Astrocyte (in vitro differentiated cells and primary cell): ENCODE data around the gene PPP2R3B. TPM values are rescaled to one million over a fixed set of nuclear protein-coding genes. Genes with fewer than 3 reads are reported as not detected.

Experiments
- DNase-seq: peaks from one replicate; pipeline ENCODE4 v3.0.0-alpha.2; 2010; ENCODE audit warnings: low read depth
- FAIRE-seq: peaks from 2 replicates; lab custom pipeline; 2011; peaks lifted over from hg19 to GRCh38; lab: Jason Lieb, UNC
- H2AFZ ChIP-seq: 2 replicates; pipeline ENCODE4 v1.6.0; 2012; ENCODE audit warnings: low read depth, low read length, inconsistent platforms
- H3K27ac ChIP-seq: 2 replicates; pipeline ENCODE4 v1.5.1; 2011; ENCODE audit warnings: low read depth, low read length, inconsistent platforms
- H3K27me3 ChIP-seq: 2 replicates; pipeline ENCODE4 v1.6.0; 2011; ENCODE audit warnings: low read length, inconsistent platforms; ENCODE audit not compliant: insufficient read depth
- H3K36me3 ChIP-seq: 2 replicates; pipeline ENCODE4 v1.5.1; 2011; ENCODE audit warnings: low read length, inconsistent platforms; ENCODE audit not compliant: insufficient read depth
- H3K4me1 ChIP-seq: 2 replicates; pipeline ENCODE4 v1.5.1; 2011; ENCODE audit warnings: low read length, inconsistent platforms; ENCODE audit not compliant: insufficient read depth
- H3K4me2 ChIP-seq: 2 replicates; pipeline ENCODE4 v1.6.0; 2012; ENCODE audit warnings: low read length, inconsistent platforms
- H3K4me3 ChIP-seq: 2 replicates; pipeline ENCODE4 v1.5.1; 2011; ENCODE audit warnings: low read depth, mild to moderate bottlenecking, low read length, inconsistent platforms; ENCODE audit not compliant: insufficient read depth
- H3K79me2 ChIP-seq: 2 replicates; pipeline ENCODE4 v1.6.0; 2012; ENCODE audit warnings: mild to moderate bottlenecking, low read length, inconsistent platforms; ENCODE audit not compliant: insufficient read depth
- H3K9ac ChIP-seq: 2 replicates; pipeline ENCODE4 v1.6.0; 2012; ENCODE audit warnings: mild to moderate bottlenecking, low read length, inconsistent platforms
- H3K9me3 ChIP-seq: 2 replicates; pipeline ENCODE4 v1.5.1; 2012; ENCODE audit warnings: low read depth, mild to moderate bottlenecking, low read length, inconsistent platforms; ENCODE audit not compliant: insufficient read depth
- H4K20me1 ChIP-seq: 2 replicates; pipeline ENCODE4 v1.6.0; 2012; ENCODE audit warnings: low read length, inconsistent platforms; ENCODE audit not compliant: insufficient read depth
- H3K27ac Mint-ChIP-seq: one replicate; pipeline ENCODE4 v1.8.0; 2021; ENCODE audit warnings: mild to moderate bottlenecking, mixed read lengths; ENCODE audit not compliant: unreplicated experiment
- H3K27me3 Mint-ChIP-seq: one replicate; pipeline ENCODE4 v1.8.0; 2021; ENCODE audit warnings: low read depth, mixed read lengths; ENCODE audit not compliant: unreplicated experiment
- H3K36me3 Mint-ChIP-seq: one replicate; pipeline ENCODE4 v1.8.0; 2021; ENCODE audit warnings: low read depth, mixed read lengths; ENCODE audit not compliant: unreplicated experiment
- H3K4me1 Mint-ChIP-seq: one replicate; pipeline ENCODE4 v1.8.0; 2021; ENCODE audit warnings: low read depth, mixed read lengths; ENCODE audit not compliant: unreplicated experiment
- H3K4me3 Mint-ChIP-seq: one replicate; pipeline ENCODE4 v1.8.0; 2021; ENCODE audit warnings: mild to moderate bottlenecking, moderate library complexity, mixed read lengths; ENCODE audit not compliant: unreplicated experiment
- H3K9me3 Mint-ChIP-seq: one replicate; pipeline ENCODE4 v1.8.0; 2021; ENCODE audit warnings: mild to moderate bottlenecking, mixed read lengths; ENCODE audit not compliant: unreplicated experiment
- CTCF ChIP-seq: IDR thresholded peaks from 2 replicates; pipeline ENCODE4 v1.5.1; 2011; ENCODE audit warnings: low read depth, mild to moderate bottlenecking, inconsistent platforms, low read length, moderate library complexity; ENCODE audit not compliant: insufficient read depth
- EZH2 ChIP-seq: IDR thresholded peaks from 2 replicates; pipeline ENCODE4 v1.6.1; 2012; ENCODE audit warnings: mild to moderate bottlenecking, low read length, inconsistent platforms; ENCODE audit not compliant: insufficient read depth
- total RNA-seq: library from RNA; stranded (reverse); gene quantifications from 2 replicates; pipeline ENCODE4 v1.2.1, GENCODE V29; 2021

PPP2R3B gene
- total RNA-seq, 1 donor from 2014 or later: 44.7 TPM

GRCh38 chrX:334331-334891, 52.3 kb downstream of the PPP2R3B start:
- TF ChIP-seq CTCF (no peak), EZH2 (no peak)
- peaks cover 16% of the 10 kb centered on the region for H3K9me3 Mint-ChIP-seq
- Histone ChIP-seq H2AFZ (no peak overlapping the region), H3K4me2 (no peak overlapping the region), H3K36me3 (no peaks in the 10 kb centered on the region), H3K9ac (no peak overlapping the region), H3K79me2 (no peaks in the 10 kb centered on the region), H3K27ac (no peak overlapping the region), H3K9me3 (no peaks in the 10 kb centered on the region), H3K27me3 (no peaks in the 10 kb centered on the region), H4K20me1 (no peaks in the 10 kb centered on the region), H3K4me3 (no peak overlapping the region), H3K4me1 (peaks cover 8% of the 10 kb centered on the region)
- peaks cover 2% of the 10 kb centered on the region for H3K4me1 Mint-ChIP-seq
- H3K4me3 Mint-ChIP-seq: no peak overlapping the region
- no peaks in the 10 kb centered on the region for H3K27me3 Mint-ChIP-seq
- no peak for FAIRE-seq
- peaks cover 18% of the 10 kb centered on the region for H3K36me3 Mint-ChIP-seq
- H3K27ac Mint-ChIP-seq: no peak overlapping the region
- DNase-seq: no peak

- Histone ChIP-seq H2AFZ (no peak overlapping the region), H3K9ac (no peak overlapping the region), H3K36me3 (no peaks in the 10 kb centered on the region), H3K27ac (no peak overlapping the region), H3K79me2 (no peaks in the 10 kb centered on the region), H4K20me1 (no peaks in the 10 kb centered on the region), H3K9me3 (no peaks in the 10 kb centered on the region), H3K4me2 (no peak overlapping the region), H3K4me3 (no peak overlapping the region), H3K4me1 (peaks cover 8% of the 10 kb centered on the region), H3K27me3 (no peaks in the 10 kb centered on the region)
- no peaks in the 10 kb centered on the region for H3K27me3 Mint-ChIP-seq
- no peak for TF ChIP-seq CTCF
- no peak for TF ChIP-seq EZH2
- peaks cover 16% of the 10 kb centered on the region for H3K9me3 Mint-ChIP-seq
- no peak for DNase-seq
- peaks cover 2% of the 10 kb centered on the region for H3K4me1 Mint-ChIP-seq
- no peak for FAIRE-seq
- H3K4me3 Mint-ChIP-seq: no peak overlapping the region
- H3K27ac Mint-ChIP-seq: no peak overlapping the region
- peaks cover 18% of the 10 kb centered on the region for H3K36me3 Mint-ChIP-seq
Measured at GRCh38 chrX:333611-334311, 52.9 kb downstream of the PPP2R3B start.
